ENCODE data around the gene WWOX. TPM values are rescaled to one million over a fixed set of nuclear protein-coding genes. Genes with fewer than 3 reads are reported as not detected.
A peak's percentile ranks its signal among the peaks of the same experiment; 100 is the strongest.

WWOX gene
- total RNA-seq, 6 experiments from 2014 or later, result 13.0 to 24.3 (median 16.5) TPM

GRCh38 chr16:78458588-78458987 is 359.1 kb downstream of the WWOX start:
- TF ChIP-seq POLR2A (IDR thresholded peaks at IDR 0.05), result no peak
- no peaks in the 10 kb centered on the region for H3K27me3 ChIP-seq
- ATAC-seq (no peak), DNase-seq (no peak)
- H3K4me1 ChIP-seq, result peaks cover 0 to 25% (median 0%) of the 10 kb centered on the region in 4 donors
- intact Hi-C loops (cut with DNase I), result no loop called here
- no peak overlapping the region for H3K27ac ChIP-seq
- H3K4me3 ChIP-seq, result no peak overlapping the region
- no peaks in the 10 kb centered on the region for H3K36me3 ChIP-seq
- H3K9me3 ChIP-seq, result no peaks in the 10 kb centered on the region
- WGBS (ENCODE audit: insufficient coverage, low coverage, low lambda C conversion rate, missing lambda C conversion rate), result 89% methylated on average over 2 of the region's 2 CpGs

GRCh38 chr16:78460428-78460827 is 361.0 kb downstream of the WWOX start:
- Histone ChIP-seq H3K4me3 (no peak overlapping the region), H3K27me3 (no peaks in the 10 kb centered on the region), H3K9me3 (no peaks in the 10 kb centered on the region), H3K27ac (no peak overlapping the region), H3K4me1 (peaks cover 0 to 25% (median 0%) of the 10 kb centered on the region in 4 donors), H3K36me3 (no peaks in the 10 kb centered on the region)
- intact Hi-C loops (cut with DNase I), result no loop called here
- ATAC-seq (peak in 2 of 4 donors; percentile 26 to 82), DNase-seq (no peak)
- TF ChIP-seq POLR2A (IDR thresholded peaks at IDR 0.05) (no peak), CTCF (IDR thresholded peaks at IDR 0.05) (no peak)
- 58% methylated on average over 3 of the region's 4 CpGs for WGBS (ENCODE audit: insufficient coverage, low coverage, low lambda C conversion rate, missing lambda C conversion rate)

GRCh38 chr16:78461087-78461486 is 361.6 kb downstream of the WWOX start:
- peak; percentile 23 to 62 (median 37) for ATAC-seq
- intact Hi-C loops (cut with DNase I), result no loop called here
- H3K4me1 ChIP-seq, result peaks cover 0 to 25% (median 0%) of the 10 kb centered on the region in 4 donors
- no peaks in the 10 kb centered on the region for H3K9me3 ChIP-seq
- H3K4me3 ChIP-seq, result no peak overlapping the region
- H3K36me3 ChIP-seq, result no peaks in the 10 kb centered on the region
- 29% methylated on average over 4 of the region's 4 CpGs for WGBS (ENCODE audit: insufficient coverage, low coverage, low lambda C conversion rate, missing lambda C conversion rate)
- peak overlapping the region; percentile 36 to 44 (median 36) for H3K27ac ChIP-seq
- no peaks in the 10 kb centered on the region for H3K27me3 ChIP-seq
- TF ChIP-seq CTCF (IDR thresholded peaks at IDR 0.05), result no peak
- TF ChIP-seq POLR2A (IDR thresholded peaks at IDR 0.05), result no peak
- no peak for DNase-seq

GRCh38 chr16:78461496-78462287 is 362.2 kb downstream of the WWOX start:
- Histone ChIP-seq H3K27me3 (no peaks in the 10 kb centered on the region), H3K4me1 (peaks cover 0 to 25% (median 0%) of the 10 kb centered on the region in 4 donors), H3K4me3 (peak overlapping the region in 2 of 3 donors; percentile 30 to 39), H3K36me3 (no peaks in the 10 kb centered on the region), H3K9me3 (no peaks in the 10 kb centered on the region), H3K27ac (peak overlapping the region; percentile 36 to 44 (median 36))
- DNase-seq, result peak in 1 of 3 donors; percentile 70
- intact Hi-C loops (cut with DNase I), result no loop called here
- ATAC-seq, result peak; percentile 81 to 95 (median 94)
- TF ChIP-seq POLR2A (IDR thresholded peaks at IDR 0.05) (no peak), CTCF (IDR thresholded peaks at IDR 0.05) (no peak)
- 27% methylated on average over 9 of the region's 9 CpGs for WGBS (ENCODE audit: insufficient coverage, low coverage, low lambda C conversion rate, missing lambda C conversion rate)

Data from right lobe of liver (tissue), 6 donors.